SK-MEL-5 (cell line): ENCODE measurements around the gene PTPRE. TPM values are rescaled to one million over a fixed set of nuclear protein-coding genes. Genes with fewer than 3 reads are reported as not detected.
A peak's percentile ranks its signal among the peaks of the same experiment; 100 is the strongest.

Experiments used
- DNase-seq: peaks from one replicate; pipeline ENCODE4 v3.0.0-alpha.2; 2016; ENCODE audit warnings: low read depth, low spot score
- in situ Hi-C: cut with HindIII; loops from 2 replicates; pipeline ENCODE4 v1.10.0; 2016; ENCODE audit warnings: low sequenced_read_pairs, high pct_unique_total_duplicates, low pct_unique_long_range_greater_than_20kb
- total RNA-seq: library from RNA; depleted of rRNA; stranded (reverse); fragments of >200 nt; shearing (Covaris generic); gene quantifications from 2 replicates; pipeline ENCODE4 v1.2.3, GENCODE V29; 2014

The PTPRE gene
- total RNA-seq, 1 experiment from 2014 or later: 0.03 TPM

DNA sequence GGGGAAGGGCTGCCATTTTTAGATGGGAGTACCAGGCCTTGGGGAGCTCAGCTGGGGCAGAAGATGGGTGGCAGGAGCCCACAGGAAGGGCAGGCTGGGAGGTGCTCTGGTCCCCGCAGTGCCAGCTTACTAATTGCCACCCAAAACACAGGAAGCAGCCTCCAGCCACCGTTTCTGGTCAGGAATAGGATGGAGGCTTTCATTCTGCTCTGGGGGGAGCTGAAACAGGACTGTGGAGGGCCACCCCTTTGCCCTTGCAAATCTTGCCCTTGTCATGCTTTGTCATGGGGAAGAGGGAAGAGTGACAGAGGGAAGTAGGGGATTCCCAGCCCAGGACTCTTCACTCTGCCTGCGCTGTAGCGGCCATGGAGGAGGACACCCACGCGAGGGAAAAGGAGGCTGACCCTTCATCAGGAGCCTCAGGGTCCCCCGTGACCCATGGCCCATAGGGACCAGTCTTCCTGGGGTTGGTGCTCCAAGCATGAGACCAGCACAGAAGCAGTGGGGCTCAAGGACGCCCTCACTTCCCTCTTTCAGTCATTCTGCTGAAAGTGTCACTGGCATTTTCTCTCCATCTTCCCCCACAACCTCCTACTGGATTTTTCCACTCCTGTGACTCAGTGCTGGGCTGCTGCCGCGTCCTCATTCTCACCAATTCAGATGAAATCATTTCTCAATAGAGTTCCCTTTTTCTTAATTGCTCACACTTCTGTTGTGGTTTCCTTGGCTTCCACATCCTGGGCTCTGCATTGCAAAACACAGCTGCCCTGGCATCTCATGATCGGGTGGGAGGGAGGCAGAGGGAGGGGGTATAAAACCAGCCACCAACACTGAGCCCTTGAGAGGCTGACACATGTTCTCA, 157.4 kb downstream of the PTPRE start:
- peak; percentile 14 for DNase-seq
- in situ Hi-C loops: no loop called here

DNA sequence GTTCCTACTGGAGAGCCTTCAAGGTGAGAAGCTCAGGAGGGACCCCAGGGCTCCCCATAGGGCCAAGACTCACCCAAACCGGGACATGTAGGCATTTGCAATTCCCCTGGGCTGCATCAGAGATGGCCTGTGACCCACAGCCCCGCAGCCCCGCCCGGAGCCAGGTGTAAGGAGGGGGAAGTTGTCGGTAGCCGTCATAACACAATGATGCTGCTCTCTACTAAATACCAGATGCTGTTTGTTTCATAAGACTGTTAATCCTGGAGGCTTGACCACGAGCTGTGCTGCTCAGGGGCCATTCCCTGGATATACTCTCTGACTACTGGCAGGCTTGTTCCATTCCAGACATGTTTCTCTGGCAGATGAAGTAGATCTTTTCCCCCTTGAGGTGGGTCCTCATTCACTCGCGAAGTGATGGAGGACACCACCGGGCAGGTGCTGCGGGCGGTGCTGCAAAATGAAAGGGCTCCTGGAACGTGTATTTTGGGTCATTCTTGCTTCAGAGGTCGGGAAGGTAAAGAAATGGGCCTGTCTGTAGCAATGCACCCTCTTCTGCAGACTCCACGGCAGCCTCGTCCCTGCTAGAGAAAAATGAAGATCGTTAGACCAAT, 158.2 kb downstream of the PTPRE start:
- no peak for DNase-seq
- in situ Hi-C loops: no loop called here

GRCh38 chr10:128065881-128066534, 159.1 kb downstream of the PTPRE start:
- in situ Hi-C loops: no loop called here

GRCh38 chr10:128066870-128067382, 160.0 kb downstream of the PTPRE start:
- in situ Hi-C loops: no loop called here
- DNase-seq: no peak

More at GRCh38 chr10:128065881-128066534, 159.1 kb downstream of the PTPRE start:
- no peak for DNase-seq

- in situ Hi-C loops: no loop called here
- no peak for DNase-seq
These were observed 160.9 kb downstream of the PTPRE start for GRCh38 chr10:128067691-128068397.

- in situ Hi-C loops: no loop called here
- no peak for DNase-seq
These were observed 161.7 kb downstream of the PTPRE start for GRCh38 chr10:128068398-128069285.

- DNase-seq: peak; percentile 64
- in situ Hi-C loops: no loop called here
These were observed 162.6 kb downstream of the PTPRE start for GRCh38 chr10:128069351-128070051.

- in situ Hi-C loops: no loop called here
- DNase-seq: no peak
These were observed 163.3 kb downstream of the PTPRE start for GRCh38 chr10:128070161-128070560.

DNA sequence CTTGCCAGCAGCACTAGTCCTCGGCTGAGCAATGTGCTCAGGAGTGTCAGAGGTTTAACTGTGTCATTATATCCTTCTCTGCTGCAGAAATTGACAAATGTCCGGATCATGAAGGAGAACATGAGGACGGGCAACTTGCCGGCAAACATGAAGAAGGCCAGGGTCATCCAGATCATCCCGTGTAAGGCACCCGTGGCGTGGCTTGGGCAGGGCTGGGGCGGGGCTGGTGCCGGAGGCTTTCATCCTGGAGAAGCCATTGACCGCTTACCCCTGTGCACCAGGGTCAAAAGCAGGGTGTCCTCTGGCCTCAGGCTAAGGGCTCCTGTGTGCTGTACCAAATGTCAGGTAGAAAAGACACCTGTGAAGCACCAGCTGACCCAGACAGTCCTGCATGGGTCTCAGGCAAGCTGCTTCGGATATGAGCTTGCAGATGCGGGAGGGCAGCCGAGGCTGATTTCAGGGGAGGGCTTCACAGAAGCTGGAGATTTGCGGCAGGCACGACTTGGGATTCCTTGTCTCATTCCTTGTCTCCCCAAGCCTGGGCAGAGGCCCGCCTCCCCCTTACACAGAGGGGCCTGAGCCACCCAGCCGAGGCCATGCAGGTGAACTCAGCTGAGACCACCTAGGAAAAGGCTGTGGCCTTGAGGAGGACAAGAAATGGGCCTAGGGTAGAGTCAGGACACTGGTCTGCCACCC, 164.0 kb downstream of the PTPRE start:
- DNase-seq: no peak

DNA sequence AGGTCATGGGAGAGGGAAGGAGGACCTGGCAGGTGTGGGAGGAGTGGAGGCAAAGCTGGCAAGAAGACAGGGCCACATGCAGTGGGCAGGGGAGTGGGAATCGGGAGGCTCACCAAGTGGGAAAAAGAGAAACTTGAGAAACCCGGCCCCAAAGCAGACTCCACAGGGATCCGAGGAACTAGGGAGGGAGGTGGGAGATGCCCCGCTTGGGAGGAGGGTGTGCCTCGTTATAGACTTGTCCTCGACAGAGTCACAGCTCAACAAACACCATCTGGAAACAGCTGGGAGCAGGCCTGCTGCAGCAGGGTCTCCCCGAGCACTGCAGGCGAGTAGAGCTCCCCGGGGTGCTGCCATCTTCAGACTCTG, 164.5 kb downstream of the PTPRE start:
- DNase-seq: no peak
- in situ Hi-C loops: no loop called here

More for the DNA sequence above, 164.0 kb downstream of the PTPRE start:
- in situ Hi-C loops: no loop called here

- DNase-seq: no peak
- in situ Hi-C loops: no loop called here
These were observed 165.1 kb downstream of the PTPRE start for GRCh38 chr10:128072046-128072445.

DNA sequence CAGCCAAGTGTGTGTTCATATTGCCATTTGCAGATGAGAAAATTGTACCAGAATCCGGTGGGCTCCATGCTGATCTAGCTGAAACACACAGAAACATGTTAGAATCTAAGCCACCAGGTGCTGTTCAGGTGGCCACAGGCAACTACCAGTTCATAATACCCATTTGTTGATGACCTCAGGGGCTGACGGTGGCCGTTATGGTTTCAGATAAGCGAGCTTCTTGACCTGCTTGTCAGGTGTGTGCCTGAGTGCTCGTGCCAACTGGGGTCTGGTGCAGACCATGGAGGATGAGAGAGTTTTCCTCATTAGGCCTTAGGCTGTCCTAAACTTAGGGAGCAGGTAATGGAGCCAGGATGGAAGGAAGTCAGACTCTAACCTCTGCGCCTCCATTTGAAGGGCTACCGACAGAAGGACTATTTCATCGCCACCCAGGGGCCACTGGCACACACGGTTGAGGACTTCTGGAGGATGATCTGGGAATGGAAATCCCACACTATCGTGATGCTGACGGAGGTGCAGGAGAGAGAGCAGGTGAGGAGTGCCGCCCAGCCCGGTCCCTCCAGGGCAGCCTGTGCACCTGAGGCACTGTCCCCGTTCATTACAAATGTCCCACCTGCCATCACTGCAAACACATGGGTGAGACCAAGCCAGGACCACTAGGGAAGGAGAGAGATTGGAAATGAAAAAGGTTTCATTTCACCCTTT, 166.2 kb downstream of the PTPRE start:
- in situ Hi-C loops: no loop called here
- no peak for DNase-seq

DNA sequence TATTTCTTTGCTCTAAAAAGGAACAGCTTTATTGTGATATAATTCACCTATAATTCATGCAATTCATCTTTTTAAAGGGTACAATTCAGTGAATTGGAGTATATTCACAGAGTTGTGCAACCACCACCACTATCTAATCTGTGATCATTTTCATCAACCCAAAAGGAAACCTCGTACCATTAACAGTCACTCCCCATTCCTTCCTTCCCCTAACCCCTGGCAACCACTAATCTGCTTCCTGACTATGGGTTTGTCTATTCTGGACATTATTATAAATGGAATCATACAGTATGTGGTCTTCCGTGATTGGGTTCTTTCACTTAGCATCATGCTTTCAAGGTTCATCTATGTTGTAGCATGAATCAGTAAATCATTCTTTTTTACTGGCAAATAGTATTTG, 167.0 kb downstream of the PTPRE start:
- no peak for DNase-seq
- in situ Hi-C loops: no loop called here

GRCh38 chr10:128074589-128074988, 167.7 kb downstream of the PTPRE start:
- in situ Hi-C loops: no loop called here
- no peak for DNase-seq

- in situ Hi-C loops: no loop called here
- no peak for DNase-seq
These were observed 170.4 kb downstream of the PTPRE start for GRCh38 chr10:128077155-128077875.
